ENCODE data around the gene RHOJ. TPM values are rescaled to one million over a fixed set of nuclear protein-coding genes. Genes with fewer than 3 reads are reported as not detected.

Gene RHOJ
- total and polyA plus RNA-seq, 2 of the 4 experiments (the other 2 are of a cell fraction), result 9.5 to 33.9 TPM

GRCh38 chr14:63308723-63309317 lies 104.6 kb downstream of the RHOJ start:
- Histone ChIP-seq H3K79me1 (ENCODE audit: low read depth in 1 of 2, low read length in 2 of 2) (no peaks in the 10 kb centered on the region), H3K14ac (replicated peaks; ENCODE audit: low read depth, low read length) (no peak overlapping the region), H3K4ac (ENCODE audit: low read depth, low read length) (no peak overlapping the region), H2BK120ac (ENCODE audit: low read depth, low read length) (no peak overlapping the region), H3K36me3 (ENCODE audit: control insufficient read depth, insufficient read depth, low read length) (no peaks in the 10 kb centered on the region), H2BK15ac (ENCODE audit: low read depth, low read length) (no peak overlapping the region), H4K8ac (ENCODE audit: low read depth in 2 of 2, low read length in 2 of 2) (no peak overlapping the region), H3K23ac (ENCODE audit: low read depth, low read length) (no peak overlapping the region), H3K4me1 (ENCODE audit: control insufficient read depth, insufficient read depth, low read length) (no peaks in the 10 kb centered on the region), H2AK9ac (replicated peaks; ENCODE audit: low read depth, low read length, poor library complexity) (no peak overlapping the region), H3K4me3 (ENCODE audit: insufficient read depth, low read depth, low read length) (no peak overlapping the region), H3K27me3 (ENCODE audit: control insufficient read depth, insufficient read depth, low read length) (peaks cover 7% of the 10 kb centered on the region), H2BK20ac (ENCODE audit: low read depth, low read length) (no peak overlapping the region), H3K9me3 (ENCODE audit: control insufficient read depth, insufficient read depth, low read length) (no peaks in the 10 kb centered on the region), H3K9me1 (ENCODE audit: insufficient read depth, low read length) (no peaks in the 10 kb centered on the region), H4K91ac (ENCODE audit: insufficient read depth, low read depth, low read length) (no peak overlapping the region), H3K4me2 (ENCODE audit: low read depth, low read length) (no peak overlapping the region), H4K20me1 (ENCODE audit: insufficient read depth, low read length) (no peaks in the 10 kb centered on the region), H2AFZ (replicated peaks; ENCODE audit: low read length, poor library complexity) (no peak overlapping the region), H2AK5ac (ENCODE audit: low read depth, low read length) (no peak overlapping the region), H2BK5ac (ENCODE audit: low read depth, low read length, poor library complexity, severe bottlenecking) (no peak overlapping the region), H3K27ac (ENCODE audit: insufficient read depth, low read length) (no peak overlapping the region), H3K9ac (ENCODE audit: low read depth, low read length) (no peak overlapping the region), H3K56ac (ENCODE audit: extremely low read depth, insufficient read depth, low read length) (no peak overlapping the region), H3K18ac (ENCODE audit: low read depth, low read length) (no peak overlapping the region), H4K5ac (ENCODE audit: low read depth, low read length) (no peak overlapping the region)
- BruUV-seq (replicated peaks), result no TSS peak
- CTCF ChIA-PET, result no interaction called here
- TF ChIP-seq SMC3 (IDR thresholded peaks at IDR 0.05; ENCODE audit: low read depth, low read length), result peak; percentile 45; the same call in 1 of the 2 replicates
- TF ChIP-seq CHD1 (IDR thresholded peaks at IDR 0.05; ENCODE audit: low read depth, low read length), result no peak
- TF ChIP-seq FOS (IDR thresholded peaks at IDR 0.05; ENCODE audit: low read depth, low read length), result no peak
- TF ChIP-seq CTCF (conservative IDR thresholded peaks at IDR 0.05; ENCODE audit: low read depth, low read length), result peak; percentile 51
- TF ChIP-seq RAD21 (IDR thresholded peaks at IDR 0.05; ENCODE audit: low read length), result peak; percentile 45
- TF ChIP-seq RCOR1 (IDR thresholded peaks at IDR 0.05; ENCODE audit: insufficient replicate concordance, low read length), result no peak
- no peak for ATAC-seq (ENCODE audit: low read depth)
- intact Hi-C loops (cut with micrococcal nuclease) (loop anchor here (1.0 kb wide), 1 partner anchor 1146 kb away; no protein-coding TSS in a partner anchor), in situ Hi-C loops (cut with MboI; ENCODE audit: low sequenced_read_pairs) (no loop called here), dilution Hi-C loops (cut with HindIII; ENCODE audit: low sequenced_read_pairs, unreplicated experiment) (no loop called here)
- WGBS, 2 experiments (ENCODE audit: extremely low coverage in 2 of 2, insufficient read length in 1 of 2), result 58% methylated on average over 2 of the region's 7 CpGs; no CpG with 5 or more reads in 1 of the 2 experiments
- POLR2A ChIA-PET (ENCODE audit: unreplicated experiment), result no interaction called here
- DNase-seq, result peak; percentile 29

Data from IMR-90 (cell line).